Transverse colon (tissue), 3 donors: ENCODE results near the gene RUVBL1.

ENCODE experiments used
- EP300 ChIP-seq: sonication (generic); formaldehyde crosslinking; IDR thresholded peaks from one replicate; pipeline ENCODE4 v1.6.1; 2017; ENCODE audit warnings: antibody characterized with exemption, low read depth
- TF ChIP-seq, protein P1 (sequence below), 5 experiments: fragments of 200-600 bp in 3 of 5; fragments of 450-650 bp in 2 of 5; sonication (generic) in 3 of 5; IDR thresholded peaks; 1 replicate in 2 of 5; 2 replicates in 3 of 5; pipeline ENCODE4 v1.5.1; 2016 to 2017; ENCODE audit warnings: antibody characterized with exemption in 5 of 5, inconsistent platforms in 3 of 5, mild to moderate bottlenecking in 2 of 5, moderate library complexity in 1 of 5

DNA sequence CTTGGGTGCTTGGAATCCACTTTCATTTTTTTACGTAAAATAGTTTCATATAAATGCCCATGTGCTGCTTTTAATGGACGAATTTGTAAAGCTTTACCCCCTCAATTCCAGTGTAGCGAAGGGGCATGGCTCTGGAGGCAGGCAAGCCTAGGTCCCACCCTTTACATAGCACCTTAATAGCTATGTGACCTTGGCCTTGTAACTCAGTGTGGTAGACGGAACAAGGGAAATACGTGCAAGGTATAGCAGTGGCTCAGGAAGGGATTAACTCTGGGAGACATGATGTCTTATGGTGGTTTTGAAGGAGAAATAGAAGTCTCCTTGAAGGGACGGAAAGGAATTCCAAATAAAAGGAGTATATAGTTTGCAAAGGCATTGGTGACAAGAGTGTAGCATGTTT lies 70.0 kb downstream of the RUVBL1 start:
- no peak for TF ChIP-seq EP300
- TF ChIP-seq, protein P1, sequence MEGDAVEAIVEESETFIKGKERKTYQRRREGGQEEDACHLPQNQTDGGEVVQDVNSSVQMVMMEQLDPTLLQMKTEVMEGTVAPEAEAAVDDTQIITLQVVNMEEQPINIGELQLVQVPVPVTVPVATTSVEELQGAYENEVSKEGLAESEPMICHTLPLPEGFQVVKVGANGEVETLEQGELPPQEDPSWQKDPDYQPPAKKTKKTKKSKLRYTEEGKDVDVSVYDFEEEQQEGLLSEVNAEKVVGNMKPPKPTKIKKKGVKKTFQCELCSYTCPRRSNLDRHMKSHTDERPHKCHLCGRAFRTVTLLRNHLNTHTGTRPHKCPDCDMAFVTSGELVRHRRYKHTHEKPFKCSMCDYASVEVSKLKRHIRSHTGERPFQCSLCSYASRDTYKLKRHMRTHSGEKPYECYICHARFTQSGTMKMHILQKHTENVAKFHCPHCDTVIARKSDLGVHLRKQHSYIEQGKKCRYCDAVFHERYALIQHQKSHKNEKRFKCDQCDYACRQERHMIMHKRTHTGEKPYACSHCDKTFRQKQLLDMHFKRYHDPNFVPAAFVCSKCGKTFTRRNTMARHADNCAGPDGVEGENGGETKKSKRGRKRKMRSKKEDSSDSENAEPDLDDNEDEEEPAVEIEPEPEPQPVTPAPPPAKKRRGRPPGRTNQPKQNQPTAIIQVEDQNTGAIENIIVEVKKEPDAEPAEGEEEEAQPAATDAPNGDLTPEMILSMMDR (IDR thresholded peaks at IDR 0.05) = no peak
